NCI-H1694 treated with DMSO at 0.1 percent for 48 hours (cell line): ENCODE results near the gene EPHA7.

Source experiments
- DNase-seq: peaks from one replicate; lab custom pipeline; 2025; lab: John Stamatoyannopoulos, UW

Gene EPHA7

GRCh38 chr6:93419304-93420162, at the start of gene EPHA7:
EPHA7 (minus strand) TSS chr6:93419559; CDS start chr6:93419341, 218 bp downstream.
- DNase-seq, result peak; percentile 88

GRCh38 chr6:93468291-93468690, 48.9 kb upstream of the EPHA7 start:
- DNase-seq, result no peak

GRCh38 chr6:93454533-93454932, 35.2 kb upstream of the EPHA7 start:
- no peak for DNase-seq

- DNase-seq, result no peak
Observed at GRCh38 chr6:93453956-93454355, 34.6 kb upstream of the EPHA7 start.

- no peak for DNase-seq
Observed at GRCh38 chr6:93447874-93448273, 28.5 kb upstream of the EPHA7 start.

- DNase-seq, result no peak
Observed at GRCh38 chr6:93437491-93437890, 18.1 kb upstream of the EPHA7 start.

- no peak for DNase-seq
Observed at GRCh38 chr6:93433592-93433991, 14.2 kb upstream of the EPHA7 start.

GRCh38 chr6:93424303-93425064, 5.1 kb upstream of the EPHA7 start:
- DNase-seq, result peak; percentile 14

GRCh38 chr6:93423542-93423941, 4.2 kb upstream of the EPHA7 start:
- DNase-seq, result peak; percentile 47

GRCh38 chr6:93420163-93420795, 920 bp upstream of the EPHA7 start:
- no peak for DNase-seq

GRCh38 chr6:93418408-93419303, 703 bp downstream of the EPHA7 start:
- DNase-seq, result no peak

GRCh38 chr6:93418033-93418407, 1.3 kb downstream of the EPHA7 start:
- peak; percentile 44 for DNase-seq

GRCh38 chr6:93417421-93418013, 1.8 kb downstream of the EPHA7 start:
- no peak for DNase-seq

GRCh38 chr6:93416571-93417420, 2.6 kb downstream of the EPHA7 start:
- DNase-seq, result peak; percentile 69

- no peak for DNase-seq
Observed at GRCh38 chr6:93413190-93413589, 6.2 kb downstream of the EPHA7 start.

GRCh38 chr6:93412452-93412851, 6.9 kb downstream of the EPHA7 start:
- DNase-seq, result peak; percentile 32

GRCh38 chr6:93407186-93407585, 12.2 kb downstream of the EPHA7 start:
- peak; percentile 24 for DNase-seq

GRCh38 chr6:93403390-93403789, 16.0 kb downstream of the EPHA7 start:
- DNase-seq, result no peak

GRCh38 chr6:93398723-93399122, 20.6 kb downstream of the EPHA7 start:
- no peak for DNase-seq

GRCh38 chr6:93394471-93394870, 24.9 kb downstream of the EPHA7 start:
- no peak for DNase-seq
